Choroid plexus epithelial cell (primary cell): ENCODE measurements around the gene ARFGAP2.

ENCODE experiments used
- DNase-seq: peaks from one replicate; pipeline ENCODE4 v3.0.0-alpha.2; 2010; ENCODE audit warnings: low read depth
- H3K4me3 ChIP-seq: 2 replicates; pipeline ENCODE4 v1.5.1; 2011; ENCODE audit warnings: low read depth, mild to moderate bottlenecking, control low read depth, low read length, moderate library complexity
- CTCF ChIP-seq: conservative IDR thresholded peaks from 2 replicates; pipeline ENCODE4 v1.5.1; 2011; ENCODE audit warnings: low read depth, mild to moderate bottlenecking, control low read depth, inconsistent platforms, low read length, moderate library complexity

ARFGAP2 gene

GRCh38 chr11:47147681-47148080 lies 29.0 kb downstream of the ARFGAP2 start:
- no peak for DNase-seq
- no peak overlapping the region for H3K4me3 ChIP-seq
- TF ChIP-seq CTCF = no peak

DNA sequence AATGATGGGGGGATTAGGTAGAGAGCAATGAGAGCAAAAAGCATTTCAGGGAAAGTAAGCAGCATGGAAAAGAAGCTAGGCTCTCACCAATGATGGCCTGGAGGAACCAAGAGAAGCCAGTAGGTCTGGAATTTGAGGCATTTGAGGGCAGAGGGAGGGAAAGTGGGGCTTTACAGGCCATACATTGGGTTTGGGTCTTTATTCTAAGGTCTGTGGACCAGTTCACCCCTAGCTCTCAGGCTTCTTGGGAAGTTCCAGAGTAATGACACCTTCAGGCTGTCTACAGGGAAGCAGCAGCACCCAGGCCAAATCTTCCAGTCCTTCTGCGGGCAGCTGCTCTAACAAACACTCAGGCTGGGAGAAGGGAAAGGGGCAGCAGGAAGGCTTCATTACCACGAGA lies 29.4 kb downstream of the ARFGAP2 start:
- no peak for TF ChIP-seq CTCF
- no peak overlapping the region for H3K4me3 ChIP-seq
- no peak for DNase-seq

GRCh38 chr11:47144541-47144940 lies 32.1 kb downstream of the ARFGAP2 start:
- no peak for TF ChIP-seq CTCF
- DNase-seq = no peak
- no peak overlapping the region for H3K4me3 ChIP-seq

- no peak overlapping the region for H3K4me3 ChIP-seq
- DNase-seq = peak; percentile 92
- TF ChIP-seq CTCF = no peak
Measured at GRCh38 chr11:47143322-47143721, 33.4 kb downstream of the ARFGAP2 start.

DNA sequence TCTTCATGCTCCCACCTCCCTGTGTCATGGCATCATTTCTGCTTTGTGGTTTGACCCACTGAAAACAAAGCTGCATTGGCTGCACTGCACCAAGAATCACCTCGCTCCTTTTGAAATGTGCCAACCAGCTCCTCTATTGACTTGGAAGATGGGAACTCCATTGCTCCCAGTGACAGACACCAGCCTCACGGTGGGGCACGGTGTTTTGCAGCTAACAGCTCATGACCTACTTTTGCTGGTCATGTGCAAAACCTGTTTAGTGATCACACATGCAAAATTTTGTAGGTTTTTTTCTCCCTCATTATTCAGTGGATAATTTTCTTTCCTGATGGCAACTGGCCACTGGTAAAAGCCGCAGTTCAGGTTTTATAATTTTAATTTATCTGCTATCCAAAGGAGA lies 36.8 kb downstream of the ARFGAP2 start:
- H3K4me3 ChIP-seq = no peak overlapping the region
- no peak for TF ChIP-seq CTCF
- DNase-seq = no peak

- no peak for TF ChIP-seq CTCF
- no peak overlapping the region for H3K4me3 ChIP-seq
- DNase-seq = no peak
Measured at GRCh38 chr11:47137476-47137875, 39.2 kb downstream of the ARFGAP2 start.

- no peak for DNase-seq
- no peak overlapping the region for H3K4me3 ChIP-seq
- TF ChIP-seq CTCF = no peak
Measured at GRCh38 chr11:47136921-47137320, 39.8 kb downstream of the ARFGAP2 start.
